ENCODE data around the gene TMEM151B. TPM values are rescaled to one million over a fixed set of nuclear protein-coding genes. Genes with fewer than 3 reads are reported as not detected.

The TMEM151B gene
- total RNA-seq, 2 donors from 2014 or later, result 0.11 to 2.6 TPM

DNA sequence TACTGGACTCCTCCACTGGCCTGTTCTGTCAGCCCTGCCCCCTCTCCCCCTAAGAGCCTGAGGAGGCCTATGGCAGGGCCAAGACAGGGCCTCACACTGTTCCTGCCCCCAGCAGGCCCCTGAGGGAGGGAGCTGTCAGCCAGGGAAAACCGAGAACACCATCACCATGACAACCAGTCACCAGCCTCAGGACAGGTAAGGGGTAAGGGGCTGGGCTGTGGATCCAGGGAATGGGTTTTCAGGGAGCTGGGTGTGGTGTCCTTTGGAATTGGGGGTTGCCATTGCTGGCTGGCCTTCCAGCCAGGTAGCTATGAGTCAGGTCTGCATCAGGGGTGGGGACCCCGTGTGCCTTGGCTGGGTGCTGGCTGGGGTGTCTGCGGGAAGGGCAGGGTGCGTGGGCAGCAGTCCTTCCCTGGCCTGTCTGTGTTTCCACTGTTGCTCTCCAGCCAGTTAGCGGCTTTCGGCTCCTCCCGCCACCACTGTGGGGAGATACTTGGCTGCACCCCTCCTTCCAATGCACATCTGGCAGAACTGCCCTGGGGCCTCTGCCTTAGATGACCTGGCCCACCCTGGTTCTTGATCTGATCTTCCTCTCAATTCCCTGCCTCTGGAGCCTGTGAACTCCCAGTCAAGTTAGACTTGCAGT is 43.0 kb upstream of the TMEM151B start:
- TF ChIP-seq, protein P1, sequence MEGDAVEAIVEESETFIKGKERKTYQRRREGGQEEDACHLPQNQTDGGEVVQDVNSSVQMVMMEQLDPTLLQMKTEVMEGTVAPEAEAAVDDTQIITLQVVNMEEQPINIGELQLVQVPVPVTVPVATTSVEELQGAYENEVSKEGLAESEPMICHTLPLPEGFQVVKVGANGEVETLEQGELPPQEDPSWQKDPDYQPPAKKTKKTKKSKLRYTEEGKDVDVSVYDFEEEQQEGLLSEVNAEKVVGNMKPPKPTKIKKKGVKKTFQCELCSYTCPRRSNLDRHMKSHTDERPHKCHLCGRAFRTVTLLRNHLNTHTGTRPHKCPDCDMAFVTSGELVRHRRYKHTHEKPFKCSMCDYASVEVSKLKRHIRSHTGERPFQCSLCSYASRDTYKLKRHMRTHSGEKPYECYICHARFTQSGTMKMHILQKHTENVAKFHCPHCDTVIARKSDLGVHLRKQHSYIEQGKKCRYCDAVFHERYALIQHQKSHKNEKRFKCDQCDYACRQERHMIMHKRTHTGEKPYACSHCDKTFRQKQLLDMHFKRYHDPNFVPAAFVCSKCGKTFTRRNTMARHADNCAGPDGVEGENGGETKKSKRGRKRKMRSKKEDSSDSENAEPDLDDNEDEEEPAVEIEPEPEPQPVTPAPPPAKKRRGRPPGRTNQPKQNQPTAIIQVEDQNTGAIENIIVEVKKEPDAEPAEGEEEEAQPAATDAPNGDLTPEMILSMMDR (IDR thresholded peaks at IDR 0.05), result no peak
- no peaks in the 10 kb centered on the region for H3K9me3 ChIP-seq
- peaks cover 0 to 83% of the 10 kb centered on the region in 2 donors for H3K4me1 ChIP-seq
- no peak for DNase-seq (ENCODE audit: low spot score)
- H3K36me3 ChIP-seq, result peaks cover 30% of the 10 kb centered on the region
- no peaks in the 10 kb centered on the region for H3K27me3 ChIP-seq
- H3K4me3 ChIP-seq, result peak overlapping the region; percentile 8 to 39
- H3K27ac ChIP-seq, result peak overlapping the region; percentile 98

DNA sequence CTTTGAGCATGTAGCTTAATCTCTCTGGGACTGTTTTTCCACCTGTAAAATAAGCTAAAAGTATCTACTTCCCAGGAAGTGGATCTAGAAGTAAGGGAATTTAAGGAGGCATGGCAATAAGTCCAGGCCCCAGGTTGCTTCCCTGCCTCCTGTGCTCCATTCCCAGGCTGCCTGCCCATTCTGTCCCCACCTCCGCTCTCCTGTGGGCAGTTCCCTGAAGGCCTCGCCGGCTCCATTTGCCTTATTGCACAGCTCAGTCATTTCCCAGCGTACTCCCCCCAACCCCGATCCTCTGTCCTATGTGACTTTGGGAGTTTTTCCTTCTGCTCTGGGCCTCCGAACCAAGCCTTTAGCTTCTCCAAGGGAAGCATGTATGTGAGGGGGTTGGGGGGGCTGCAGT is 42.2 kb upstream of the TMEM151B start:
- Histone ChIP-seq H3K4me3 (peak overlapping the region in 1 of 2 donors; percentile 39), H3K4me1 (peaks cover 0 to 81% of the 10 kb centered on the region in 2 donors), H3K36me3 (peaks cover 38% of the 10 kb centered on the region), H3K27me3 (no peaks in the 10 kb centered on the region), H3K27ac (peak overlapping the region; percentile 98), H3K9me3 (no peaks in the 10 kb centered on the region)
- TF ChIP-seq, protein P1 (IDR thresholded peaks at IDR 0.05), result no peak
- no peak for DNase-seq (ENCODE audit: low spot score)

DNA sequence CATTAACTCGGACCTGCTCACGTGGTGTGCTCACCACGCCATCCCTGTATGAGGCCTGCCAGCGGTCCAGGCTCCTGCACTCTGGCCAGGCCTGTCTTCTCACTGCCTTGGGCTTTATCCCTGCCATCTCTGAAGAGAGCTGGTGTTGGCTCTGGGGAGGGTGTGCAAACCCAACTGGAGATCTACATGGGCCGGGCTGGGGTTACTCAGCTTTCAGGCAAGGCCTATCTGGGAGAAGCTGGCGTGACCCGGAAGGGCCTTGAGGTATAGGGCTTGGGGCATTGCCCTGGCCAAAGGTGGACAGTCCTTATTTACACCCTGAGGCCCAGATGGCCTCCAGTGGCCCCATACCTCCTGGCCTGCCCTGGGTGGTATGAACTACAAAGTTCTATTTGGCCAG is 41.8 kb upstream of the TMEM151B start:
- TF ChIP-seq, protein P1 (IDR thresholded peaks at IDR 0.05), result no peak
- no peak for DNase-seq (ENCODE audit: low spot score)
- peaks cover 0 to 84% of the 10 kb centered on the region in 2 donors for H3K4me1 ChIP-seq
- H3K9me3 ChIP-seq, result no peaks in the 10 kb centered on the region
- H3K27me3 ChIP-seq, result no peaks in the 10 kb centered on the region
- H3K36me3 ChIP-seq, result peaks cover 38% of the 10 kb centered on the region
- H3K4me3 ChIP-seq, result peak overlapping the region in 1 of 2 donors; percentile 39
- H3K27ac ChIP-seq, result peak overlapping the region; percentile 98

DNA sequence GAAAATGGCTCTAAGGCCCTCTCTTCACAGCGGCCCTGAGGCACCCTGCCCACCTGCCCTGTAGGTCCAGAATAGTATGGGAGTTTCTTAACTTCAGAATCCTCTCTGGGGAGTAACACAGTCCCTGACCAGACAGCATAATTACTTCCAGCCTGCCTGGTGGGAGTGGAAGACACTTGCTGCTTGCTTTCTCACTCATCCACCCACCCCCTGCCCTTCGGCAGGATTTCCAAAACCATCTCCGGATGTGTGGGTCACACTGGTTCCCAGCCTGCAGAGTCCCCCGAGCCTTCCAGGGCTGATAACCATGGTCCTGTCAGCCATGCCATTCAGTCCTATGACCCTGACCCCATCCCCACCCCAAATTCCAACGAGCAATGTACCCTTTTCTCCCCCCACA is 41.4 kb upstream of the TMEM151B start:
- H3K36me3 ChIP-seq, result peaks cover 38% of the 10 kb centered on the region
- H3K27ac ChIP-seq, result peak overlapping the region; percentile 98
- no peaks in the 10 kb centered on the region for H3K9me3 ChIP-seq
- TF ChIP-seq, protein P1 (IDR thresholded peaks at IDR 0.05), result no peak
- H3K4me1 ChIP-seq, result peaks cover 0 to 85% of the 10 kb centered on the region in 2 donors
- peak overlapping the region in 1 of 2 donors; percentile 39 for H3K4me3 ChIP-seq
- no peaks in the 10 kb centered on the region for H3K27me3 ChIP-seq
- no peak for DNase-seq (ENCODE audit: low spot score)

DNA sequence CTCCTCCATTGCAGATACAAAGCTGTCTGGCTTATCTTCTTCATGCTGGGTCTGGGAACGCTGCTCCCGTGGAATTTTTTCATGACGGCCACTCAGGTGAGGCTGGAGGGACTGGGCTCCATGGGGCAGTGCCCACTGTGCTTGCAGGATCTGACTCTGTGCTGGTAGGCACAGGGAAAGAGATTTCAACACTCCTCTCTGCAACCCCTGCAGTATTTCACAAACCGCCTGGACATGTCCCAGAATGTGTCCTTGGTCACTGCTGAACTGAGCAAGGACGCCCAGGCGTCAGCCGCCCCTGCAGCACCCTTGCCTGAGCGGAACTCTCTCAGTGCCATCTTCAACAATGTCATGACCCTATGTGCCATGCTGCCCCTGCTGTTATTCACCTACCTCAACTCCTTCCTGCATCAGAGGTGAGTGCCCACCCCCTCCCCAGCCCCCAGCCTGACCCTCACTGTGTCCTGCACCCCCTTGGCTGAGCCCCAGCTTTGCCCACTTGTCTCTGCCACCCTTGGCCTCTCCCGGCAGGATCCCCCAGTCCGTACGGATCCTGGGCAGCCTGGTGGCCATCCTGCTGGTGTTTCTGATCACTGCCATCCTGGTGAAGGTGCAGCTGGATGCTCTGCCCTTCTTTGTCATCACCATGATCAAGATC is 40.7 kb upstream of the TMEM151B start:
- Histone ChIP-seq H3K36me3 (peaks cover 38% of the 10 kb centered on the region), H3K27me3 (no peaks in the 10 kb centered on the region), H3K27ac (peak overlapping the region; percentile 98), H3K4me3 (no peak overlapping the region), H3K9me3 (no peaks in the 10 kb centered on the region), H3K4me1 (peaks cover 0 to 85% of the 10 kb centered on the region in 2 donors)
- no peak for DNase-seq (ENCODE audit: low spot score)
- TF ChIP-seq, protein P1 (IDR thresholded peaks at IDR 0.05), result no peak

Measured in right atrium auricular region (tissue), 2 donors.